Measurements from ENCODE around the gene CHI3L2. TPM values are rescaled to one million over a fixed set of nuclear protein-coding genes. Genes with fewer than 3 reads are reported as not detected.

CHI3L2 gene
- total and polyA plus RNA-seq, 8 donors, result 0.33 to 222 (median 0.56) TPM

DNA sequence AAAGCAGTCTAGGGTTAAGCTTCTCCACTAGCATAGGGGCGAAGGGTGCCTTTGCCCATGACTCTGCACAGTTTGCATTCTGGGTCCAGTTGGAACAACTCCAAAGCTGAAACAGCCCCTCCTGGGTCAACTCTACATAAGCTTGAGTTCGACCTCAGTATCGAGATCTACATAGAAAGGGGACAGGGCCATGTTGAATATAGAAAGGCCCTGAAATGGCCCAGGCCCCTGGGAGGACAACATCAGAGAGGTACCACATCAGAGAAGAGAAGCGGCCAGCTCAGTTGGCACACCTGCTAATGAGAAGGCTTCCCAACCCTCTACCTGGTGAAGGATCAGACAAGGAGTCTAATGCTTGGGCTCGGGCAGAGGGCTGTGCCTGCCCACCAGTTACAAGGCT is 28.7 kb upstream of the CHI3L2 start:
- ATAC-seq, result no peak
- H3K4me1 ChIP-seq, result peaks cover 38 to 93% of the 10 kb centered on the region in 2 donors
- DNase-seq, result no peak
- H3K4me3 ChIP-seq, result peak overlapping the region; percentile 22 to 56
- H3K36me3 ChIP-seq, result peaks cover 0 to 51% of the 10 kb centered on the region in 2 donors
- no peak for TF ChIP-seq CTCF (IDR thresholded peaks at IDR 0.05)
- H3K27ac ChIP-seq, result peak overlapping the region; percentile 80 to 93
- no peaks in the 10 kb centered on the region for H3K9me3 ChIP-seq
- intact Hi-C loops (cut with DNase I), result no loop called here
- no peaks in the 10 kb centered on the region for H3K27me3 ChIP-seq

DNA sequence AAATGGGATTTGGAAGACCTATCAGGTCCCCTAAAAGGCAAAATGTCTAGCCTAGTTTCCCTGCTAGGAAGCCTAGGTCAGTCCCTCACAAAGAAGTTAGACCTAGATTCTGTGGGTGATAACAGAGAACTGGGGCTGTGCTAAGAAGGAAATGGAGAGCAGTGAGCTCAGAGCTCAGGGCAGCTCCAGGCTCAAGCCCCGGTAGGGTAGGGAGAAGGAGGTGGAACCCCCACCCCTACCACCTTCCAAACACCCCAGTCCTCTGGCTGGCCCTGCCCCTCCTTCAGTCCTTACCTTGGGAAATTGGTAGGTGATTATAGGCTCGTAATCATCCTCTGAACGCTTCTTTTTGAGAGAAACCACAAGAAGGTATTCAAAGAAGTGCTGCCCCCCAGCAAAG is 28.2 kb upstream of the CHI3L2 start:
- peak overlapping the region; percentile 80 to 93 for H3K27ac ChIP-seq
- peaks cover 0 to 46% of the 10 kb centered on the region in 2 donors for H3K36me3 ChIP-seq
- no peak for ATAC-seq
- intact Hi-C loops (cut with DNase I), result no loop called here
- DNase-seq, result no peak
- peaks cover 33 to 91% of the 10 kb centered on the region in 2 donors for H3K4me1 ChIP-seq
- no peak for TF ChIP-seq CTCF (IDR thresholded peaks at IDR 0.05)
- H3K27me3 ChIP-seq, result no peaks in the 10 kb centered on the region
- peak overlapping the region; percentile 22 to 56 for H3K4me3 ChIP-seq
- H3K9me3 ChIP-seq, result no peaks in the 10 kb centered on the region

GRCh38 chr1:111199881-111200801 is 27.4 kb upstream of the CHI3L2 start, which contains the start of gene DENND2D:
TSS of gene DENND2D (minus strand) at chr1:111200646. CDS start at chr1:111200459, 187 bp downstream.
- H3K4me1 ChIP-seq, result peaks cover 27 to 91% of the 10 kb centered on the region in 2 donors

DNA sequence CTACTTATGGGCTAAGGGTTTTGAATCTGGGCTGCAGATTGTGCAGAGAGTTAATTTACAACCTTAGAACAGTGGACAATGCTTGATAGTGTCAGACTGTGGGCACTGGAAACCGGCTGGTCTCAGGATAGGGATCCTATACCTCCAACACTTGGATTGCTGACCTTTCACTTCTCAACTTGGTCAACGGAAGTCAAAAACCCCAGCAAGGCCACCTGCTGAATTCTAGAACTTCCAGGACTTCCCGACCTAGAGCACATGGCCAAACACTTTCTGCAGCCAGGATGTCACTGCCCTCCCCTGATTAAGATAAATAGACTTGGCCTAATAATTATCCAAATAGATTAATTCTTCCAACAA is 26.7 kb upstream of the CHI3L2 start:
- no peak for TF ChIP-seq CTCF (IDR thresholded peaks at IDR 0.05)
- DNase-seq, result no peak
- intact Hi-C loops (cut with DNase I), result no loop called here
- H3K27ac ChIP-seq, result peak overlapping the region; percentile 80 to 93
- ATAC-seq, result no peak
- peaks cover 27 to 91% of the 10 kb centered on the region in 2 donors for H3K4me1 ChIP-seq
- peaks cover 0 to 32% of the 10 kb centered on the region in 2 donors for H3K36me3 ChIP-seq
- H3K4me3 ChIP-seq, result peak overlapping the region in 1 of 2 donors; percentile 56
- H3K9me3 ChIP-seq, result no peaks in the 10 kb centered on the region
- H3K27me3 ChIP-seq, result no peaks in the 10 kb centered on the region

More at GRCh38 chr1:111199881-111200801, 27.4 kb upstream of the CHI3L2 start, which contains the start of gene DENND2D:
- peaks cover 0 to 38% of the 10 kb centered on the region in 2 donors for H3K36me3 ChIP-seq
- peak in 2 of 4 donors; percentile 86 for DNase-seq
- peak within 1 kb of the TSS; percentile 80 to 93 for H3K27ac ChIP-seq
- peak within 1 kb of the TSS; percentile 7 to 56 for H3K4me3 ChIP-seq
- H3K9me3 ChIP-seq, result no peaks in the 10 kb centered on the region
- TF ChIP-seq CTCF (IDR thresholded peaks at IDR 0.05), result no peak
- peak; percentile 43 for ATAC-seq
- intact Hi-C loops (cut with DNase I), result no loop called here
- no peaks in the 10 kb centered on the region for H3K27me3 ChIP-seq
